Activated naive CD8-positive, alpha-beta T cell (primary cell): ENCODE results near the gene STIM2.
A peak's percentile ranks its signal among the peaks of the same experiment; 100 is the strongest.

ENCODE experiments used
- H3K27ac Mint-ChIP-seq: one replicate; pipeline ENCODE4 v1.8.0; 2021; ENCODE audit warnings: mixed read lengths
- H3K27me3 Mint-ChIP-seq: one replicate; pipeline ENCODE4 v1.8.0; 2021; ENCODE audit warnings: mixed read lengths
- H3K36me3 Mint-ChIP-seq: one replicate; pipeline ENCODE4 v1.8.0; 2021; ENCODE audit warnings: mixed read lengths
- H3K4me1 Mint-ChIP-seq: one replicate; pipeline ENCODE4 v1.8.0; 2021; ENCODE audit warnings: low read depth, mixed read lengths
- H3K4me3 Mint-ChIP-seq: one replicate; pipeline ENCODE4 v1.8.0; 2021; ENCODE audit warnings: mild to moderate bottlenecking, mixed read lengths
- H3K9me3 Mint-ChIP-seq: one replicate; pipeline ENCODE4 v1.8.0; 2021; ENCODE audit warnings: low read depth, mixed read lengths

Gene STIM2

DNA sequence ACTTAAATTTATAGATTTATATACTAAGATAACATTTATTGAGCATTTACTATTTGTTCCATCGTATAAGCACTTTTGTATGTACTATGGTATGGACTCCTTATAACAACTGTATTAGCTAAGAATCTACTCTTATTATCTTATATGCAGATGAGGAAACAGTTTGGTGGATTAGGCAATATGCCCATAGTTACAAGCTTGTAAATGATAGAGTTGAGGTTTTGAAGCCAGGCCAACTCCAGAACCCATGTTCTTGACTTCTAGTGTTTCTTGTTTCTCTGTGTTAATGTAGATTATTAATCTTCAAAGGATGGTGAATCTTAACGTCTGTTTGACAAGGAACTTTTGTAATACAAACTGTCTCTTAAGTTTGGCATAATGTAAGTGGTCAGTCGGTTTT lies 71.3 kb downstream of the STIM2 start:
- H3K4me3 Mint-ChIP-seq, result no peak overlapping the region
- peaks cover 56% of the 10 kb centered on the region for H3K4me1 Mint-ChIP-seq
- H3K27me3 Mint-ChIP-seq, result no peaks in the 10 kb centered on the region
- no peaks in the 10 kb centered on the region for H3K9me3 Mint-ChIP-seq
- H3K27ac Mint-ChIP-seq, result no peak overlapping the region
- peaks cover 2% of the 10 kb centered on the region for H3K36me3 Mint-ChIP-seq

DNA sequence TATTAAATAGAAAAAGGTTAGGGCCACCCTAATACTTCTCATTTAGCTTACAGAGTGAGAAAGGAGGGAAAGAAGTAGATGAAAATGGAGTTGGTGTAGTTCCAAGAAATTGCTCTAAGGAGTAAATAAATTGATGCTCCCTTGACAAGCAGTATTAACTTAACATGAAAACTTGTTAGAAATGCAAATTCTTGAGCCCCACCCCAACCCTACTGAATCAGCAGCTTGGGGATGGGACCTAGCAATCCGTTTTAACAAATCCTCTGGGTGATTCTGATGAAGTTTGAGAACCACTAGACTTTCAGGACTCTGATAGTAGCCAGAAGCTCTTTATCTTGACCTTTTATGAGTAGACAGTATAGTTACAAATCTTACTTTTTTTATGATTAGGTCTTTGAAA lies 74.8 kb downstream of the STIM2 start:
- H3K4me3 Mint-ChIP-seq, result no peak overlapping the region
- no peaks in the 10 kb centered on the region for H3K9me3 Mint-ChIP-seq
- H3K27me3 Mint-ChIP-seq, result no peaks in the 10 kb centered on the region
- H3K36me3 Mint-ChIP-seq, result peaks cover 2% of the 10 kb centered on the region
- peaks cover 70% of the 10 kb centered on the region for H3K4me1 Mint-ChIP-seq
- no peak overlapping the region for H3K27ac Mint-ChIP-seq

DNA sequence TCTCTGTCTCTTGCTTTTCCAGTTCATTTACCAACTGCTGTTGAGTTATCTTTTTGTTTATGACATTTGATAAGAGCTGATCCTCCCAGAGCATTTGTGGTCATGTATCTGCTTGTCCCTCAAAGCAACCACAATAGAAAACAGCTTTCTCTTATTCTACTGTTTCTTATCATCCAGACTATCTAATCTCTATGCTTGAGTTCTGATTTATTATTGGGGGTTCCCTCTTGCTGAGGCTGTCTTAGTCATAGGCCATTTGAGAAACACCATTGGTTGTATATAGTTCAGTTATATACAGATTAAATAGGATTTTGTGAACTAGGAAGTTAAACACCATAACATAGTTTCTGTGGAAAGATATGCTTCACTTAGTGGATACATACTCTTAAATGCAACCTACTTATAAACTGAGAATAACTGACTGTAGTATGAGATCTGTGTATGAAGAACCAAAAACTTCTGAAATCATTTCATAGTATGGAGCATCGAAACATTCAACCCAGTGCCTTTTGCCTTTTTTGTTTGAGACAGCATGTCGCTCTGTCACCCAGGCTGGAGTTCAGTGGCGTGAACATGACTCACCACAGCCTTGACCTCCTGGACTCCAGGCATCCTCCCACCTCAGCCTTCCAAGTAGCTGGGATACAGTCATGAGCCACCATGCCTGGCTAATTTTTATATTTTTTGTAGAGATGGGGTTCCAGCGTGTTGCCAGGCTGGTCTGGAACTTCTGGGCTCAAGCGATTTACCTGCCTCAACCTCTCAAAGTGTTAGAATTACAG lies 75.8 kb downstream of the STIM2 start:
- H3K4me1 Mint-ChIP-seq, result peaks cover 73% of the 10 kb centered on the region
- no peaks in the 10 kb centered on the region for H3K27me3 Mint-ChIP-seq
- no peak overlapping the region for H3K4me3 Mint-ChIP-seq
- peaks cover 2% of the 10 kb centered on the region for H3K36me3 Mint-ChIP-seq
- H3K9me3 Mint-ChIP-seq, result no peaks in the 10 kb centered on the region
- H3K27ac Mint-ChIP-seq, result peak overlapping the region; percentile 5

DNA sequence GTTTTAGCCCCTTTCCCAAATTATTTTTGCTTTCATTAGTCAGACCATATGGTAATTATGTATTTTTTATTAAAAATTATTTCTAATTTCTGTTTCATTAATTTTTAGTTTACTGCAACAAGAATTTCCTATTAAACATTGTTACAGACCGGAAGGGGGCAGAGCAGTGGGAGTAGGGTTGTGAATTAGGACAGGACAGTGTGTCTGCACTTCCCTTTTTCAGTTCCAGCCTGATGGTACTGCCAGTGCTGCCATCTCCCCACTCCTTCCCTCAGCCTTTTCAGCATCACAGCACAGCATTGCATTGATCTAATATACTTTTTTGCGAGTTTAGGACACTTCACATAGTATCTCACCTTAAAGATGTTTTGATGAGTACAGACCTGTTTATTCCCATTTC lies 76.5 kb downstream of the STIM2 start:
- Mint-ChIP-seq H3K27me3 (no peaks in the 10 kb centered on the region), H3K9me3 (no peaks in the 10 kb centered on the region), H3K4me1 (peaks cover 73% of the 10 kb centered on the region), H3K4me3 (no peak overlapping the region), H3K27ac (no peak overlapping the region), H3K36me3 (peaks cover 3% of the 10 kb centered on the region)

DNA sequence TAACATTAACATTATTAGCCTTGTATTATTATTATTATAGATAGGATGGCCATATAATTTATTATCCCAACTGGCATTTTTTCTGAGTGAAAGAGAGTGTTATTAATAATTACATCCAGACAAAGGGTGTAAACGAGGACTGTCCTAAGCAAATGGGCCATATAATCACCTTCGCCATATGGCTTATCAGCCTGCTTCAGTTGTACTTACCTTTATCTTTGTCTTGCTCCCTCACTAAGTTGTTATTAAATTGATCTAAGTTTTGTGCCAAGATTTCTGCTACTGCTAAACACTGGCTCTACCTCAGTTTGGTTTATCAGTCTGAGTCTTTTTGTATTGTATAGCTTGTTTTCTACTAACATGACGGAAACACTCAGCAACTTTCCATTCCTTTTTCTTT lies 76.9 kb downstream of the STIM2 start:
- Mint-ChIP-seq H3K27me3 (no peaks in the 10 kb centered on the region), H3K4me1 (peaks cover 76% of the 10 kb centered on the region), H3K4me3 (no peak overlapping the region), H3K9me3 (no peaks in the 10 kb centered on the region), H3K27ac (no peak overlapping the region), H3K36me3 (peaks cover 5% of the 10 kb centered on the region)

DNA sequence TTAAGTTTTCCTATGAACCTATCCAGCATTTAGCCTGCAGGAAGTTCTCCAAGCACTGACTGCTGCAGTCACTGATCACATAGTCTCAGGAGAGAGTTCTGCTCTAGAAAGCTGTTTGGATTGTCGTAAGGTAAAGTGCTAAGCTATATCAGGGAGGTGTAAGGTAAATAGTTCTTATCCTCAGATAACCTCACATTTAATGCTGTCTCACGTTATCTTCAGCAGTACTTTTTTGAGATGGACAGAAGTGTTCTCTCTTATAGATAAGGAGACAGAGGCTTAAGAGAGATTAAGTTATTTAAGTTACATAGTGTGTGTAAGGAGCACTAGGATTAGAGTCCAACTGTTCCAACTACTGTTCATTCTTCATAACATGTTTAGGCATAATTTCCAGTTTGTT lies 77.9 kb downstream of the STIM2 start:
- no peaks in the 10 kb centered on the region for H3K27me3 Mint-ChIP-seq
- no peaks in the 10 kb centered on the region for H3K9me3 Mint-ChIP-seq
- no peak overlapping the region for H3K4me3 Mint-ChIP-seq
- peaks cover 3% of the 10 kb centered on the region for H3K36me3 Mint-ChIP-seq
- H3K4me1 Mint-ChIP-seq, result peaks cover 79% of the 10 kb centered on the region
- H3K27ac Mint-ChIP-seq, result no peak overlapping the region

DNA sequence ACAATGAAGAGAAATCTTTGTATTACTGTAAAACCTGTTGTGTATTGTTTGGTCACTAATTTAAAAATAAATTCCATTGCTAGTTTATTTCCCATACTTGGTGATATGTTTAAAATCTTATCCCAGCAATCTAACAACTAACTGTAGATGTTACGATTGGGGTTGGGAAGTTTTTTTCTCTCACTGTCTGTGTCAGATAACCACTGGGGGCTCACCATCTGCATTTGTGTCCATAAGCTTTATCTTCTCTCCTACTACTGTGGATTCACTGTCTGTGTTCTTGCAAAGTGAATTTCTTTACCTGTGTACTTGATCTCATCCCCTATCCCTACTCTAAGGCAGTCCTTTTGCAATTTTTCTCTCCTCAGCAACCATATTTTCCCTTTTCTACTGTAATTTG lies 81.3 kb downstream of the STIM2 start:
- peaks cover 73% of the 10 kb centered on the region for H3K4me1 Mint-ChIP-seq
- H3K27ac Mint-ChIP-seq, result peak overlapping the region; percentile 64
- H3K4me3 Mint-ChIP-seq, result peak overlapping the region; percentile 18
- peaks cover 5% of the 10 kb centered on the region for H3K9me3 Mint-ChIP-seq
- peaks cover 10% of the 10 kb centered on the region for H3K36me3 Mint-ChIP-seq
- no peaks in the 10 kb centered on the region for H3K27me3 Mint-ChIP-seq

DNA sequence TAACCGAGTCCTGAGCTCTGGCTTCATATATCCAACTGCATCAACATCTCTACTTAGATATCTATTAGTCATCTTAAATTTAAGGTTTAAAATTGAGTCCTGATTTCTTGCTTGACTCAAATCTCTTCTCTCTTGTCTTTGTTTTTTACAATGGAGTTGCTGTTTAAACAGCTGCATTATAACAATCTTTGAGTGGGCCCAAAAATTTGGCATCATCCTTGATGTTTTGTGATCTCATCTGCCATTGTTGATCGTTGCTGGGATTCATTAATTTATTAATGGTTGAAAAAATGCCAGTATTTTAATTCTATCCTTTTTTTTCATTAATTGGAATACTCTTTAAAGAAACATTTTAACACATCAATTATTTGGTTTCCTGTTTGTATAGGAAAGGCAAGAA lies 82.2 kb downstream of the STIM2 start:
- Mint-ChIP-seq H3K27ac (peak overlapping the region; percentile 23), H3K4me1 (peaks cover 67% of the 10 kb centered on the region), H3K4me3 (no peak overlapping the region), H3K27me3 (no peaks in the 10 kb centered on the region), H3K9me3 (peaks cover 5% of the 10 kb centered on the region), H3K36me3 (peaks cover 11% of the 10 kb centered on the region)

DNA sequence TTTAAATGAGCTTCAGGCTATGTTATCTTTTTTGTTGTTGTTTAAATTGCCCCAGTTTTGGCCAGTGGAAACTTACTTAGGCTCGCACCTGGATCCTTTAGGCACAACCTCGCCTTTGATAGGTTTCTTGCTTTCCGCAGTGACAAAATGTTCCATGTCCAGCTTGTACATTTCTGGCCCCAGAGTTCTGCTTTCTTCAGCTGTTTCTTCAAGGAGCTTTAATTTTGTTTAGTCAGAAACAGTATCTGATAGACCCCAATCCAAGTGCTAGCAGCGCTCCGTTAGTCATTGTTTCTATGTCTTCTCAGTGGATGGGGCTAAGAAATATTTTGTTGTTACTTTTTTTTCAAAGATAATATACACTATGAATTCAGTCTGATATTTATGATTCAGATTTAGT lies 82.8 kb downstream of the STIM2 start:
- Mint-ChIP-seq H3K27ac (no peak overlapping the region), H3K4me3 (no peak overlapping the region), H3K9me3 (peaks cover 5% of the 10 kb centered on the region), H3K27me3 (no peaks in the 10 kb centered on the region), H3K4me1 (peaks cover 66% of the 10 kb centered on the region), H3K36me3 (peaks cover 11% of the 10 kb centered on the region)

DNA sequence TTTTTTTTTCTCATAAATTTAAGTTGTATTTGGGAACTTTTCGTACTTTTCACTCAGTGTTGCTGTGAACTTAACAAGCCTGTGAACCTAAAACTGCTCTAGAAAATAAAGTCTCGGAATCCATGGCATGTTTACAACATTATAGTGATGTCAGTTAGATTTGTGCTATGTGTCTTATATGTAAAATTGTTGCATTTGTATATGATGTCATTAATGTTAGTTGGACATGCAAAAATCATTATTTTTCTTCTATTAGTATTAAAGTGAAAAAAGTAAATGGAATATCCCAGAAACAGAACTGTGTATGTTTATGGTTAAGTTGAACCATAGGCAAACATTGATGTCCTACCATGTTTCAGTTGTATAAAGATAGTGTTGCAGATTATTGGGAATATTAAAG lies 85.2 kb downstream of the STIM2 start:
- H3K27me3 Mint-ChIP-seq, result no peaks in the 10 kb centered on the region
- H3K36me3 Mint-ChIP-seq, result peaks cover 18% of the 10 kb centered on the region
- no peak overlapping the region for H3K27ac Mint-ChIP-seq
- H3K4me3 Mint-ChIP-seq, result no peak overlapping the region
- H3K9me3 Mint-ChIP-seq, result peaks cover 5% of the 10 kb centered on the region
- peaks cover 47% of the 10 kb centered on the region for H3K4me1 Mint-ChIP-seq

DNA sequence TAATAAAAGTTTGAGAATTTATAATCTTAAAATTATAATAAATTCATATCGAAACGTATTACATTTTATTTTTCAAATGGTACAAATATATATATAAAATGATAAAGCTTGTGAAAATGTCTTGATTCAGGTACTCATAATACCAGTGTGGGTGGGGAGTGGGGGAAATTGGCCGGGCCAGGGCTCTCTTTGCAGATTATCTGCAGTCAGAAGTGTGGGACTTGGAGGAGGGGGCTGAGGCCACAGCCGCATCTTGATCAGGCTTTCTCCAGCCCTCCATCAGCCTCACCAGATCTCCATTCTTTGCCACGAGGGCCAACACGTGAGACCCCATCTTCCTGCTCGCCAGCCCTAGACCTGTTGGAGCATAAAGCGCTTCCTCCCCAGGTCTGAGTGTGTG lies 86.7 kb downstream of the STIM2 start:
- no peak overlapping the region for H3K4me3 Mint-ChIP-seq
- peaks cover 23% of the 10 kb centered on the region for H3K36me3 Mint-ChIP-seq
- H3K27ac Mint-ChIP-seq, result peak overlapping the region; percentile 12
- no peaks in the 10 kb centered on the region for H3K27me3 Mint-ChIP-seq
- peaks cover 9% of the 10 kb centered on the region for H3K9me3 Mint-ChIP-seq
- H3K4me1 Mint-ChIP-seq, result peaks cover 47% of the 10 kb centered on the region

DNA sequence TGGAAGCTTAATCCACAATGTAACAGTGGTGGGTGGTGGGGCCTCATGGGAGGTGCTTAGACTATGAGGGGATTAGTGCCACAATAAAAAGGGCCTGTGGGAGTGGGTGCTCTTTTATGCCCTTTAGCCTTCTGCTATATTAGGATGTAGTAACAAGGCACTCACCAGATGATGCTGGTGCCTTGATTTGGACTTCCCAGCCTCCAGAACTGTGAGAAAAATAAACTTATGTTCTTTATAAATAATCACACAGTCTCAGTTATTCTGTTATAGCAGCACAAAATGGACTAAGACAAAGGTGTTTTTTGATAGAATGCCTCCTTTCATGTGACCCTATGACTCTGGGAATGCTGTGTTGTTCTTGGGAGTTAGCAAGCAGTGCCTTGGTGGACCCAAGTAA lies 89.8 kb downstream of the STIM2 start:
- Mint-ChIP-seq H3K27me3 (no peaks in the 10 kb centered on the region), H3K4me3 (no peak overlapping the region)

DNA sequence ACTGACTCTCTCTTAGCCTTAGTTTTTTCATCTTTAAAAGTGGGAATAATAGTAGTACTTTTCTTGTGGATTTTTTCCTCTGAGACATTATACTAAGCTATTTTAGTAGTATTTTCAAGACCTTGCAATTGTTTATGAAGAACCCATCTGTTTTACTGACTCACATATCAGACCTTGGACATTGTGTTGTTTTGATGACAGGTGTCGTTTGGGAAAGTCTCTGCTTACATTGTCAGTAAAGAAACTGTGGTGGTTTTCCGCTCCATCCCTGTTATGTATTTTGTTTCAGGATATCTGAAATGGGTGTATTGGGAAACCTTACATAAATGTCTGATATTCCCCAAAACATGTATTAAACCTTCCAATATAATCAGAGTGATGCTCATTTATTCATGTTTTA lies 92.2 kb downstream of the STIM2 start:
- peaks cover 46% of the 10 kb centered on the region for H3K4me1 Mint-ChIP-seq
- H3K36me3 Mint-ChIP-seq, result peaks cover 15% of the 10 kb centered on the region
- no peak overlapping the region for H3K27ac Mint-ChIP-seq
- H3K9me3 Mint-ChIP-seq, result peaks cover 5% of the 10 kb centered on the region
- no peak overlapping the region for H3K4me3 Mint-ChIP-seq
- H3K27me3 Mint-ChIP-seq, result no peaks in the 10 kb centered on the region

More for the DNA sequence above, 89.8 kb downstream of the STIM2 start:
- Mint-ChIP-seq H3K9me3 (peaks cover 5% of the 10 kb centered on the region), H3K36me3 (peaks cover 17% of the 10 kb centered on the region), H3K27ac (no peak overlapping the region), H3K4me1 (peaks cover 44% of the 10 kb centered on the region)

DNA sequence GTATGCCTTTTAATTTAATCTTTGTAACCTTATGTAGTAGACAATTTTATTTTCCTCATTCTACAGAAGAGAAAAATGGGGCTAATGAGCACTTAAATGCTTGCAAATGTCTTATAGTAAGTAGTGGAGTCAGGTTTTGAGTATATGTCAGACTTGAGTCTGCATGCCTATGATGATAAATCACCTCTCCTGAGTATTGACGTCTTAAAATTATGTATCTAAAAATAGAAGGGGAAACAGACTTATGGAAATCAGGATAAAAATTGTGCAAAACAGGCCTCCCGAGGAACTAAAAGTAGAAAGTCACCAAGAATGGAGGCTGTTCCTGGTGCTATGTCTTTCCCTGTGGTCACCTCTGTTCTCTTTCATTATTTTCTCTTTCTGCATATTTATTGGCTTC lies 92.7 kb downstream of the STIM2 start:
- H3K27ac Mint-ChIP-seq, result peak overlapping the region; percentile 5
- peaks cover 5% of the 10 kb centered on the region for H3K9me3 Mint-ChIP-seq
- H3K4me1 Mint-ChIP-seq, result peaks cover 46% of the 10 kb centered on the region
- H3K4me3 Mint-ChIP-seq, result no peak overlapping the region
- H3K36me3 Mint-ChIP-seq, result peaks cover 18% of the 10 kb centered on the region
- no peaks in the 10 kb centered on the region for H3K27me3 Mint-ChIP-seq

DNA sequence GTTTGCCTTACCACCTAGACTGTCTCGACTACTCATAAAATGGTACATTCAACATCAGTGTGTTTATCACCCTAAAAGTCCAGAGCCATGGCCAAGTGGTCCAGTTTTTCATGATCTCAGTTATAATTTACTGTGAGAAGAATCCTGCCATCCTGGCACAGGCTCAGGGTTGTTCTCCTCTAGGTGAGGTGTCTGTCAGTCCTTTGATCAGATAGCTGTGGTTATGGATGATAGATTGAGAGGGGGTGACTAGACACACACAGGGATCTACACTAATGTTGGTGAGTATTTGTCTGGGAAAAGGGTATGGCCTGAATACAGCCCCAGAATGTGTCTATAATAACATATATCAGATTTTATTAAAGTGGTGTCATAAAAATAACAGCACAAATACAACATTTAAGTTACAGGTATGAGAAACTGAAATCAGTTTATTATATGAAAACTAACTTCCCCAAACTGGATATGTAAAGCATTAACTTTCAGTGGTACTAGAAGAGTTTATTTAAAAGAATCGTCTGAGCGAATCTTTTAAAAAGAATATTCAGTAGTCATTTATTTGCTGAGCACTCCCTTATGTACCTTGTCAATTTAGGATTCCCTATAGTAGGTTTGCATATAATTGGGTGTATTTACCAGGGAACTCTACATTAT lies 93.3 kb downstream of the STIM2 start:
- H3K4me3 Mint-ChIP-seq, result no peak overlapping the region
- H3K36me3 Mint-ChIP-seq, result peaks cover 22% of the 10 kb centered on the region
- no peaks in the 10 kb centered on the region for H3K27me3 Mint-ChIP-seq
- H3K9me3 Mint-ChIP-seq, result peaks cover 5% of the 10 kb centered on the region
- H3K4me1 Mint-ChIP-seq, result peaks cover 51% of the 10 kb centered on the region
- H3K27ac Mint-ChIP-seq, result peak overlapping the region; percentile 5

DNA sequence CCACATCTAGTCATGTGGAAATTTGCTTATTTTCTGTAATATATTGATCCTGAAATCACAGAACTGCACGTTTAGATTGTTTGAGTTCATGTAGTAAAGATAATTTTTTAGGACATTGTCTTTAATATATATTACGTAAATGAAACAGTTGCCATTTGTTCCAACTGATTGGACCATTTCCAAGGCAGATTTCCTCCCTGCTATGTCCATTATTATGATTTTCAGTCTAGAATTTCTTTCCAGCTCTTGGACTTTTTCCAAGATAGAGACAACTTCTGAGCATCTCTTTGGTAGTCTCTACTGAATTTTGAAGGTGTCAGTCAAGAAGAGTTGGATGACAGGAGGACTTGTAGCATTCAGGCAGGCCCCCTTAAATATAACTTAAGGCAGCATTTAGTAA lies 94.6 kb downstream of the STIM2 start:
- Mint-ChIP-seq H3K9me3 (peaks cover 5% of the 10 kb centered on the region), H3K4me1 (peaks cover 65% of the 10 kb centered on the region), H3K27me3 (no peaks in the 10 kb centered on the region), H3K27ac (no peak overlapping the region), H3K36me3 (peaks cover 22% of the 10 kb centered on the region), H3K4me3 (no peak overlapping the region)
